Iris pigment epithelial cell (primary cell): ENCODE measurements around the gene IL1R1.

Experiments used
- DNase-seq: peaks from one replicate; pipeline ENCODE4 v3.0.0-alpha.2; 2011; ENCODE audit warnings: low read depth

Gene IL1R1

GRCh38 chr2:102176172-102176571, 33.6 kb downstream of the IL1R1 start:
- no peak for DNase-seq

GRCh38 chr2:102177814-102178478, 35.4 kb downstream of the IL1R1 start:
- DNase-seq = no peak

GRCh38 chr2:102179061-102179460, 36.5 kb downstream of the IL1R1 start:
- no peak for DNase-seq

GRCh38 chr2:102179788-102180686, 37.5 kb downstream of the IL1R1 start:
- DNase-seq = no peak

- no peak for DNase-seq
Observed at GRCh38 chr2:102180687-102180999, 38.1 kb downstream of the IL1R1 start.

GRCh38 chr2:102181376-102181775, 38.8 kb downstream of the IL1R1 start:
- DNase-seq = no peak

- no peak for DNase-seq
Observed at GRCh38 chr2:102181919-102182635, 39.5 kb downstream of the IL1R1 start.

GRCh38 chr2:102184018-102184417, 41.5 kb downstream of the IL1R1 start:
- no peak for DNase-seq

GRCh38 chr2:102184568-102184967, 42.0 kb downstream of the IL1R1 start:
- no peak for DNase-seq

- DNase-seq = peak; percentile 39
Observed at GRCh38 chr2:102185347-102185746, 42.8 kb downstream of the IL1R1 start.

GRCh38 chr2:102186791-102187495, 44.4 kb downstream of the IL1R1 start, which contains the start of gene IL1RL2:
Gene IL1RL2 (plus strand): TSS chr2:102187023. CDS start chr2:102187868, 845 bp downstream.
- DNase-seq = no peak

- peak; percentile 59 for DNase-seq
Observed at GRCh38 chr2:102187496-102188150, 45.1 kb downstream of the IL1R1 start.

- DNase-seq = no peak
Observed at GRCh38 chr2:102190430-102191107, 48.0 kb downstream of the IL1R1 start.

- no peak for DNase-seq
Observed at GRCh38 chr2:102191501-102191900, 49.0 kb downstream of the IL1R1 start.

- DNase-seq = peak; percentile 55
Observed at GRCh38 chr2:102193074-102193473, 50.5 kb downstream of the IL1R1 start.

- DNase-seq = no peak
Observed at GRCh38 chr2:102194609-102195268, 52.2 kb downstream of the IL1R1 start.

- DNase-seq = no peak
Observed at GRCh38 chr2:102197389-102198137, 55.0 kb downstream of the IL1R1 start.

- DNase-seq = no peak
Observed at GRCh38 chr2:102200539-102200938, 58.0 kb downstream of the IL1R1 start.

- DNase-seq = no peak
Observed at GRCh38 chr2:102204638-102205037, 62.1 kb downstream of the IL1R1 start.
